ENCODE measurements around the gene COQ10A.

COQ10A gene

GRCh38 chr12:56236985-56237384 is 29.8 kb upstream of the COQ10A start:
- H2AFZ ChIP-seq (ENCODE audit: low read length) = no peak overlapping the region
- no peak for TF ChIP-seq EZH2phosphoT487 (IDR thresholded peaks at IDR 0.05; ENCODE audit: low read length)
- no peak for TF ChIP-seq EZH2 (optimal IDR thresholded peaks at IDR 0.05; ENCODE audit: low read depth, low read length)
- TF ChIP-seq CTCF (IDR thresholded peaks at IDR 0.05; ENCODE audit: low read length) = no peak
- H3K4me3 ChIP-seq (ENCODE audit: low read length) = no peak overlapping the region

GRCh38 chr12:56237552-56237951 is 29.2 kb upstream of the COQ10A start:
- no peaks in the 10 kb centered on the region for H3K79me2 ChIP-seq (ENCODE audit: low read length)
- no peak for TF ChIP-seq EZH2phosphoT487 (IDR thresholded peaks at IDR 0.05; ENCODE audit: low read length)
- TF ChIP-seq CTCF (IDR thresholded peaks at IDR 0.05; ENCODE audit: low read length) = no peak
- no peak for TF ChIP-seq EZH2 (optimal IDR thresholded peaks at IDR 0.05; ENCODE audit: low read depth, low read length)
- no peaks in the 10 kb centered on the region for H3K9me3 ChIP-seq (replicated peaks; ENCODE audit: insufficient read depth, low read length)
- H3K9ac ChIP-seq (ENCODE audit: low read length) = no peak overlapping the region
- H3K27ac ChIP-seq (ENCODE audit: low read length) = no peak overlapping the region
- H3K36me3 ChIP-seq (replicated peaks; ENCODE audit: insufficient read depth, low read length) = no peaks in the 10 kb centered on the region
- no peak for DNase-seq
- no peaks in the 10 kb centered on the region for H3K27me3 ChIP-seq (replicated peaks; ENCODE audit: insufficient read depth, low read length)
- H3K9me2 ChIP-seq (replicated peaks; ENCODE audit: insufficient read depth, low read length) = no peaks in the 10 kb centered on the region
- no peaks in the 10 kb centered on the region for H4K20me1 ChIP-seq (ENCODE audit: insufficient read depth, low read length)
- H2AFZ ChIP-seq (ENCODE audit: low read length) = no peak overlapping the region
- H3K4me1 ChIP-seq (ENCODE audit: low read length) = no peaks in the 10 kb centered on the region
- H3F3A ChIP-seq (ENCODE audit: insufficient read depth, low read length) = no peaks in the 10 kb centered on the region
- H3K4me3 ChIP-seq (ENCODE audit: low read length) = no peak overlapping the region
- H3K4me2 ChIP-seq (ENCODE audit: low read depth, low read length) = no peak overlapping the region

More at GRCh38 chr12:56236985-56237384, 29.8 kb upstream of the COQ10A start:
- no peaks in the 10 kb centered on the region for H4K20me1 ChIP-seq (ENCODE audit: insufficient read depth, low read length)
- no peak overlapping the region for H3K27ac ChIP-seq (ENCODE audit: low read length)
- H3F3A ChIP-seq (ENCODE audit: insufficient read depth, low read length) = no peaks in the 10 kb centered on the region
- H3K36me3 ChIP-seq (replicated peaks; ENCODE audit: insufficient read depth, low read length) = no peaks in the 10 kb centered on the region
- H3K9me2 ChIP-seq (replicated peaks; ENCODE audit: insufficient read depth, low read length) = no peaks in the 10 kb centered on the region
- no peaks in the 10 kb centered on the region for H3K27me3 ChIP-seq (replicated peaks; ENCODE audit: insufficient read depth, low read length)
- H3K4me2 ChIP-seq (ENCODE audit: low read depth, low read length) = no peak overlapping the region
- no peaks in the 10 kb centered on the region for H3K4me1 ChIP-seq (ENCODE audit: low read length)
- H3K79me2 ChIP-seq (ENCODE audit: low read length) = no peaks in the 10 kb centered on the region
- no peaks in the 10 kb centered on the region for H3K9me3 ChIP-seq (replicated peaks; ENCODE audit: insufficient read depth, low read length)
- no peak overlapping the region for H3K9ac ChIP-seq (ENCODE audit: low read length)
- DNase-seq = no peak

DNA sequence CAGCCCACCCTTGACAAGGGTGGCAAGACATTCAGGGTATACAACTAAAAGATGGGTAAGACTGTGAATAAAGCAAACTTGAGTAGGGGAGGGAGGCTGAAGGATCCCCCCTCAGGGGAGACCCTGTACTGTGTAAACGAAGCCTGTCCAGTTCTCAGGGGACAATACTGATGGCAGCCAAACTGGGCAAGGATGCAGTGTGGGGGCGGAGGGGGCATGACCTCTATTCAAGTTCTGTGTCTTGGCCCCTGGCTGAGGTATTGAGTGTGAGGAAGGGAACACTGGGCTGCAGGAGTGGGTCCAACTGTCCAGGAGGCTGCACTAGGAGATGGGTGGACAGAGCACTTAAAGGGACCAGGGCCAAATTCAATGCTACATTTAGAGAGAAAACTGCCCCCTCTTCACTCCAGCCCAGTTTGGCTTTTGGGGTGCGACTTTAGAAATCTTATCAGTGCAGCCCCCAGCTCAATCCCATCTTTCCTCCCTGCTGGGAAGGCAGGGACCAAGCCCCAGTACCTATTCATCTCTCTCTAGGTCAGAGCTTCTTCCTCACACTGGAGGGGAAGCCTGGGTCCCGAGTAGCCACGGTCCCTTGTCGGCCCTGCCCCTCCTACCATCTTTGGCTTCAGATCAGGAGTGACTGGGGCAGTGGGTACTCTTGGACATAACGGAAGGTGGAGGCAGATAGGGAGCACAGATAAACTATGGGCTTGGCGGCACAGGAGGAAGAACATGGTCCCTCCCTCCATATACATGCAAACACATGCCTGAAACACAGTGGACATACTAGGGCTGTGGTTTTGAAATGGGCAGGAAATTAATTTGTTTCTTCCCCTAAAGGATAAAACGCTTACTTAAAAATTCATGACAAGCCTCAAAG is 25.1 kb upstream of the COQ10A start:
- Histone ChIP-seq H3K9me3 (replicated peaks; ENCODE audit: insufficient read depth, low read length) (no peaks in the 10 kb centered on the region), H3K4me1 (ENCODE audit: low read length) (no peaks in the 10 kb centered on the region), H4K20me1 (ENCODE audit: insufficient read depth, low read length) (no peaks in the 10 kb centered on the region), H2AFZ (ENCODE audit: low read length) (no peak overlapping the region), H3F3A (ENCODE audit: insufficient read depth, low read length) (no peaks in the 10 kb centered on the region), H3K36me3 (replicated peaks; ENCODE audit: insufficient read depth, low read length) (no peaks in the 10 kb centered on the region), H3K27me3 (replicated peaks; ENCODE audit: insufficient read depth, low read length) (no peaks in the 10 kb centered on the region), H3K4me3 (ENCODE audit: low read length) (no peak overlapping the region), H3K9me2 (replicated peaks; ENCODE audit: insufficient read depth, low read length) (no peaks in the 10 kb centered on the region), H3K4me2 (ENCODE audit: low read depth, low read length) (no peak overlapping the region), H3K9ac (ENCODE audit: low read length) (no peak overlapping the region), H3K79me2 (ENCODE audit: low read length) (no peaks in the 10 kb centered on the region), H3K27ac (ENCODE audit: low read length) (no peak overlapping the region)
- no peak for DNase-seq
- TF ChIP-seq CTCF (IDR thresholded peaks at IDR 0.05; ENCODE audit: low read length) (no peak), EZH2 (optimal IDR thresholded peaks at IDR 0.05; ENCODE audit: low read depth, low read length) (no peak), EZH2phosphoT487 (IDR thresholded peaks at IDR 0.05; ENCODE audit: low read length) (no peak)
